Naive B cell (primary cell): Measurements from ENCODE around the gene ZAR1. TPM values are rescaled to one million over a fixed set of nuclear protein-coding genes. Genes with fewer than 3 reads are reported as not detected.

Source experiments
- ATAC-seq, 2 donors: fragments of 150-1000 bp; cut with Tn5 transposase; 2 replicates each; pipeline ENCODE4 v1.10.0; 2021; ENCODE audit warnings: low read depth in 2 of 2, mild to moderate bottlenecking in 2 of 2, moderate library complexity in 2 of 2
- DNase-seq: peaks from one replicate; pipeline ENCODE4 v3.0.0; 2022
- H3K27ac Mint-ChIP-seq, 6 donors: one replicate each; pipeline ENCODE4 v1.8.0; 2020 to 2022; ENCODE audit warnings: mild to moderate bottlenecking in 6 of 6, mixed read lengths in 6 of 6, moderate library complexity in 5 of 6, inconsistent platforms in 2 of 6
- H3K27me3 Mint-ChIP-seq, 3 donors: one replicate each; pipeline ENCODE4 v1.8.0; 2021 to 2022; ENCODE audit warnings: mixed read lengths in 3 of 3, mild to moderate bottlenecking in 1 of 3
- H3K36me3 Mint-ChIP-seq, 2 donors: one replicate each; pipeline ENCODE4 v1.8.0; 2020 to 2022; ENCODE audit warnings: mixed read lengths in 2 of 2, inconsistent platforms in 1 of 2, mild to moderate bottlenecking in 1 of 2
- H3K4me1 Mint-ChIP-seq, 3 donors: one replicate each; pipeline ENCODE4 v1.8.0; 2020 to 2022; ENCODE audit warnings: mixed read lengths in 3 of 3, inconsistent platforms in 1 of 3, mild to moderate bottlenecking in 1 of 3, moderate library complexity in 1 of 3
- H3K4me3 Mint-ChIP-seq, 8 donors: one replicate each; pipeline ENCODE4 v1.8.0; 2020 to 2022; ENCODE audit warnings: mild to moderate bottlenecking in 8 of 8, mixed read lengths in 8 of 8, moderate library complexity in 8 of 8, inconsistent platforms in 2 of 8
- H3K9me3 Mint-ChIP-seq, 7 donors: one replicate each; pipeline ENCODE4 v1.8.0; 2020 to 2022; ENCODE audit warnings: mixed read lengths in 7 of 7, mild to moderate bottlenecking in 5 of 7, inconsistent platforms in 2 of 7, moderate library complexity in 1 of 7
- polyA plus RNA-seq, 6 donors: library from polyadenylated mRNA; unstranded; fragments of 300-500 nt; fragmentation: Illumina TruSeq; gene quantifications; one replicate each; pipeline ENCODE4 v1.2.3, GENCODE V29; 2021; ENCODE audit warnings: low read depth in 6 of 6

The ZAR1 gene
- polyA plus RNA-seq, 6 donors from 2014 or later: not detected

DNA sequence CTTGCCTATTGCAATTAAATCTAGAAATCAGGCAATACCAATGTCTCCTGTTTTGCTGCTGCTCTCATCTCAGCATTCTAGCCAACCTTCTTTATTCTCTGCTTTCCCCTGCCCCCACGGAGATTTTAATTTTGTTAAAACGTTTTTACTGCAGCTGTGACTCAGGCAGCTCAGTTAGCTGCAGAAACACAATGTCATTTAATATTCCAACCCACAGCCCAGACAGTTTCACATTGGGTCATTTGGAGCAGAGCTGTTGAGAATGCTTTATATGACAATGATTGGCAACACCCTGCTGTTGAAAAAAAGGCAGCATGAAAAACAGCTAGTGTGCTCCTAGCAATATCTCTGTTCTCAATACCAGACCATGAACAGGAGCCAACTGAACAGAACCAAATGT, 19.5 kb upstream of the ZAR1 start:
- H3K4me1 Mint-ChIP-seq: peaks cover 0 to 5% (median 3%) of the 10 kb centered on the region in 3 donors
- no peaks in the 10 kb centered on the region for H3K36me3 Mint-ChIP-seq
- no peak overlapping the region for H3K27ac Mint-ChIP-seq
- DNase-seq (no peak), ATAC-seq (no peak)
- no peaks in the 10 kb centered on the region for H3K9me3 Mint-ChIP-seq
- H3K27me3 Mint-ChIP-seq: peaks cover 0 to 19% (median 18%) of the 10 kb centered on the region in 3 donors
- H3K4me3 Mint-ChIP-seq: no peak overlapping the region

DNA sequence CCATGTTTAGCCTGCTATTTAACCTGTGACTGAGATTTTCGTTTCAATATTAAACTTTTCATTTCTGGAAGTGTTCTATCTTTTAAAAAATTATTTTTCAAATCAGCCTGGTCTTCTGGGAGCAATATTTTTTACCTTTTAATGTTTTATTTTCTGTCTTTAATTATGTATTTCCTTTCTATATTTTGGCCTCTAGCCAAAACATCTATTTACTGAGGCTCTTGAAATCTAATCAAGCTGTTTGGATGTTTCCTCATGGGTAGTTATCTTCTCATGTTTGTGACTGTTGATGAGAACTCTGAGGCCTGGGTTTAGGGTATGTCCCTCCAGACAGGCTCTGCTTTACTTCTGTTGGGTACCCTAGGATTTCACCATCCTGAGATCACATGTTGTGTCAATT, 17.3 kb upstream of the ZAR1 start:
- H3K4me3 Mint-ChIP-seq: no peak overlapping the region
- no peak for ATAC-seq
- H3K27me3 Mint-ChIP-seq: peaks cover 3 to 27% (median 18%) of the 10 kb centered on the region in 3 donors
- no peaks in the 10 kb centered on the region for H3K9me3 Mint-ChIP-seq
- no peak for DNase-seq
- no peaks in the 10 kb centered on the region for H3K4me1 Mint-ChIP-seq
- H3K27ac Mint-ChIP-seq: no peak overlapping the region
- H3K36me3 Mint-ChIP-seq: no peaks in the 10 kb centered on the region

DNA sequence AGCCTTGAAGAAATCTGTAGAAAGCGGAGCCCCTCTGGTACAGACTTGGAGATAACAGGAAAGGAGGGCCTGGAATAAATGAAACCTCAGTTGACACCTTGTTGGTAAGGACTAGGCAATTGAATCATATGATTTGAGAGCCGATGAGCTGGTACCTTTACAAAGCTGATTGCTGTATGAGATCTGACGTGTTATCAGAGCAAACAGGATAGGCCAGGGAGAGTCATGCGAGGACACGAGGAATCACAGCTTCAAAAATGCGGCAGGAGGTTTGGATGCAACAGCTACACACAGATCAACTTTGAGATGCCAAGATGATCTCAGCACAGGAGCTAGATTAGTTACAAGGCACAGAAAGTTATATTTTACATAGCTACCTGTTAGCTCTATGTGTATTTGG, 14.3 kb upstream of the ZAR1 start:
- Mint-ChIP-seq H3K9me3 (no peaks in the 10 kb centered on the region), H3K4me3 (no peak overlapping the region), H3K27ac (no peak overlapping the region), H3K36me3 (no peaks in the 10 kb centered on the region), H3K4me1 (no peaks in the 10 kb centered on the region), H3K27me3 (peaks cover 8 to 23% (median 15%) of the 10 kb centered on the region in 3 donors)
- ATAC-seq (no peak), DNase-seq (no peak)

DNA sequence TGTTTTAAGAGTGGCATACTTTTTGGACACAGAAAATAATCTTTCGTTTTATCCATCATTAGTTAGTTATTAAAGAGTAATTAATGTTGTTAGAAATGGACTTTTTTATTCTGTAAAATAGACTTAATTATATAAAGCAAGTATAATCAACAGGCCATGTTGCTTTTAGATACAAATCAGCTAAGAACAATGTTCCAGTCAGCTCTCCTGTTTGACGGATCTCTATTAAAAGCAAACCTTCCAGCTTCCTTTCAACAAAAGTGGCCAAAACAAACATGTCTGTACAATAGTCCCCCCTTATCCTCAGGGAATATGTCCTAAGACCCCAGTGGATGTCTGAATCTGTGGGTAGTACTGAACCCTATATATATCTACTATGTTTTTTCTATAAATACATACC, 11.8 kb upstream of the ZAR1 start:
- Mint-ChIP-seq H3K4me1 (peaks cover 0 to 7% (median 0%) of the 10 kb centered on the region in 3 donors), H3K27ac (no peak overlapping the region), H3K27me3 (peaks cover 28 to 42% (median 28%) of the 10 kb centered on the region in 3 donors), H3K4me3 (no peak overlapping the region), H3K36me3 (no peaks in the 10 kb centered on the region), H3K9me3 (peaks cover 0 to 6% (median 0%) of the 10 kb centered on the region in 7 donors)
- DNase-seq (no peak), ATAC-seq (no peak)

DNA sequence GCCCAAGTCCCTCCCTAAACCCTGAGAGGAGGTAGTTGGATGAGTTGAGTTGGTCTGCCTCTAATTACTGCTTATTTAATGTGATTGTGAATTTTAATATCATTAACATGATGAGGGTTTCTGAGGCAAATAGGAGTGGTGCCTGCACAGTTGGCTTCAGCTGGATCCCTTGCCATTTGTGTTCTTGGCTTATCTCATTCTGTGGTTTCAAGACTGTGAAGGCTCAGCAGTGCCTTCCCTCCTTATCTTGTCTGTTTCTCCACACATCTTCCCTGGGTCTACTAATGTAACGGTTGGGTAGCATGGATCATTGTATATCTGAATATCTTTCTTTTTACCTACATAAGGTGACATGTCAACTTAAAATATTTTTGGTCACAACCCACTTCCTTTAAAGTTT, 8.5 kb upstream of the ZAR1 start:
- H3K27me3 Mint-ChIP-seq: peaks cover 46 to 59% (median 48%) of the 10 kb centered on the region in 3 donors
- no peak overlapping the region for H3K27ac Mint-ChIP-seq
- H3K9me3 Mint-ChIP-seq: peaks cover 0 to 6% (median 0%) of the 10 kb centered on the region in 7 donors
- no peak for ATAC-seq
- H3K36me3 Mint-ChIP-seq: no peaks in the 10 kb centered on the region
- H3K4me3 Mint-ChIP-seq: no peak overlapping the region
- peaks cover 10 to 21% (median 15%) of the 10 kb centered on the region in 3 donors for H3K4me1 Mint-ChIP-seq
- no peak for DNase-seq

DNA sequence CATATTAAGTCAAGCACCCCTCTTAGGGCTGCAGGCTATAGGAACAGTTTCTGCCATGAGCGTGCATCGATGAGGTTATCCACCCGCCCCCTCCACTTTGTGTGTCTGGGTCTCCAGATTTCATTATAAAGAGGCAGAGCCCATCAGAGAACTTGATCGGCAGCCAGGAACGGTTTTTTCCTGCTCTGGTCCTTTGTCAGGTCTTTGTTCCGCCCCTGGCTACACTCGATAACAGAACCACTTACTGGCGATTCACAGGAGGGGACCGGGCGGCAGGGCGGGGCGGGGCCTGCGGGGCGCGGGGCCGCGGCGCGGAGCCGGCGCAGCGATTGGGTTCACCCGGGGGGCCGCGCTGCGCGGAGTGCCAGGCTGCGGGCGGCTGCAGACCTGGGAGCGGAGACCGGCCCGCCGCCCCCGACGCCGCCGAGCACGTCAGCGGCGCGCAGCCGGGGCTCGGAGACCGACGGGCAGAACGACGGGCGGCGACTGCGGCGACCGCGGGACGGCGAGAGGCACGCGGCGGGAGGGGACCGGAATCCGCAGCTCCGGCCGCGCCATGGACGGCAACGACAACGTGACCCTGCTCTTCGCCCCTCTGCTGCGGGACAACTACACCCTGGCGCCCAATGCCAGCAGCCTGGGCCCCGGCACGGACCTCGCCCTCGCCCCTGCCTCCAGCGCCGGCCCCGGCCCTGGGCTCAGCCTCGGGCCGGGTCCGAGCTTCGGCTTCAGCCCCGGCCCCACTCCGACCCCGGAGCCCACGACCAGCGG, 6.9 kb upstream of the ZAR1 start, which contains the start of gene SLC10A4:
Gene SLC10A4, plus strand, starts transcription at position 338 of the 771 bp plus-strand sequence. Its CDS starts 219 bp downstream, at position 557.
- Mint-ChIP-seq H3K36me3 (no peaks in the 10 kb centered on the region), H3K27me3 (peaks cover 55 to 59% (median 57%) of the 10 kb centered on the region in 3 donors), H3K4me3 (peak within 1 kb of the TSS; percentile 67 to 89 (median 82)), H3K27ac (peak within 1 kb of the TSS in 1 of 6 donors; percentile 68), H3K4me1 (peaks cover 10 to 21% (median 15%) of the 10 kb centered on the region in 3 donors), H3K9me3 (peaks cover 0 to 6% (median 0%) of the 10 kb centered on the region in 7 donors)
- DNase-seq (no peak), ATAC-seq (peak; percentile 66 to 71)

DNA sequence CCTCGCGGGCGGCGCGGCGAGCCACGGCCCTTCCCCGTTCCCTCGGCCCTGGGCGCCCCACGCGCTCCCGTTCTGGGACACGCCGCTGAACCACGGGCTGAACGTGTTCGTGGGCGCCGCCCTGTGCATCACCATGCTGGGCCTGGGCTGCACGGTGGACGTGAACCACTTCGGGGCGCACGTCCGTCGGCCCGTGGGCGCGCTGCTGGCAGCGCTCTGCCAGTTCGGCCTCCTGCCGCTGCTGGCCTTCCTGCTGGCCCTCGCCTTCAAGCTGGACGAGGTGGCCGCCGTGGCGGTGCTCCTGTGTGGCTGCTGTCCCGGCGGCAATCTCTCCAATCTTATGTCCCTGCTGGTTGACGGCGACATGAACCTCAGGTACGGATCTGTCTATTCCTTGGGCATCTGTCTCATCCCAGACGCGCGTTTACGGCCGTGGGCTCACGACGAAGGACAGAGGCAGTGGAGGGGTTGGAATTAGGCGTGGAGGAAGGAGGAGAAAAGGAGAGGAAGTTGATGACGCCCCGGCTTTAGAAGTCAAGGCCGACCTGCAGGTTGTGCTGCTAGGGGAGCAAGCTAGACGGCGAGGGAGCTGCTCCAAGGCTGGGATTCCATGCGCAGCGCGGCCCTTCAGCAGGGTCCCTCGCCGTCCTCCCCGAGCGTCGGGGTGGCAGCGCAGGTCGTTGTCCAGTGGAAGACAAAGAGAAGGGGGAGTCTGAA, 6.1 kb upstream of the ZAR1 start:
- peaks cover 0 to 6% (median 0%) of the 10 kb centered on the region in 7 donors for H3K9me3 Mint-ChIP-seq
- H3K4me1 Mint-ChIP-seq: peaks cover 10 to 21% (median 15%) of the 10 kb centered on the region in 3 donors
- DNase-seq: no peak
- no peaks in the 10 kb centered on the region for H3K36me3 Mint-ChIP-seq
- peak; percentile 50 to 54 for ATAC-seq
- peak overlapping the region; percentile 44 to 87 (median 82) for H3K4me3 Mint-ChIP-seq
- peak overlapping the region in 1 of 6 donors; percentile 68 for H3K27ac Mint-ChIP-seq
- peaks cover 59 to 66% (median 60%) of the 10 kb centered on the region in 3 donors for H3K27me3 Mint-ChIP-seq

DNA sequence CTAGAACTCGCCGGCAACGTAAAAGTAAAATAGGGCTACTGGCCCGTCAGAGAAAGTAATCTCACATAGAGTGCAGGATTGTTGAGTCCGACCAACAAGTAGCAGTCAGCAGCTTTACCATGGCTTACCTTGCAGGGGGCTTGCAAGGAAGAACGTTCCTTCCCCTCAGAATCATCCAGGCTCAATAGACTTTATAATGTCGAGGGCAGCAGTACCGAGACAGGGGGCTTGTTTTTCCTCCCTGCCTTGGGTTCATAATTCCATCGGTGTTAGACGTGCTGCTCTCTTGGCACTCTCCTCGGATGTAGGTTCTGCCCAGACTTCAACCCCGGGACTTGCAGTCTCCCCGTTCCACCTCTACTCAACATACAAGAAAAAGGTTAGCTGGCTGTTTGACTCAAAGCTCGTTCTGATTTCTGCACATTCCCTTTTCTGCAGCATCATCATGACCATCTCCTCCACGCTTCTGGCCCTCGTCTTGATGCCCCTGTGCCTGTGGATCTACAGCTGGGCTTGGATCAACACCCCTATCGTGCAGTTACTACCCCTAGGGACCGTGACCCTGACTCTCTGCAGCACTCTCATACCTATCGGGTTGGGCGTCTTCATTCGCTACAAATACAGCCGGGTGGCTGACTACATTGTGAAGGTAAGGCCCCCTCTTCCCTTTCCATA, 5.4 kb upstream of the ZAR1 start:
- Mint-ChIP-seq H3K4me3 (peak overlapping the region; percentile 44 to 87 (median 82)), H3K27ac (peak overlapping the region in 2 of 6 donors; percentile 18 to 68), H3K9me3 (peaks cover 0 to 6% (median 0%) of the 10 kb centered on the region in 7 donors), H3K36me3 (no peaks in the 10 kb centered on the region), H3K4me1 (peaks cover 10 to 23% (median 15%) of the 10 kb centered on the region in 3 donors), H3K27me3 (peaks cover 60 to 66% (median 65%) of the 10 kb centered on the region in 3 donors)
- DNase-seq (no peak), ATAC-seq (no peak)

DNA sequence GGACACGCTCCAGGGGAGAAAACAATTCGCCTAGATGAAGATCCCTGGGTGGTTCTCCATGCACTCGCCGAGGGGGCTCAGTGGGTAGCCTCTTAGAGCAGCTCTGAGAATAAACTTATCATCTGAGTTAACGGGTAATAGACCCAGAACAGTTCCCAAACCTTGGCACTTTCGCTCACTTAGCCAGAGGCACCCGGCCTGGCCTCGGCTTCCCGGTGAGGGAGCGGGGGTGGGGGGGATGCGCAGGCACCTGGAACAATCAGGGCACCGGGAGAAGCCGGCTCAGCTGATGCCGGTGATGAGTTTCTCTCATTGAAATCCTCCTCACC, 405 bp upstream of the ZAR1 start:
- peaks cover 7 to 11% (median 8%) of the 10 kb centered on the region in 3 donors for H3K4me1 Mint-ChIP-seq
- peak overlapping the region in 7 of 8 donors; percentile 68 to 84 (median 80) for H3K4me3 Mint-ChIP-seq
- DNase-seq (no peak), ATAC-seq (no peak)
- peaks cover 0 to 2% (median 0%) of the 10 kb centered on the region in 7 donors for H3K9me3 Mint-ChIP-seq
- H3K36me3 Mint-ChIP-seq: no peaks in the 10 kb centered on the region
- H3K27ac Mint-ChIP-seq: no peak overlapping the region
- peaks cover 34 to 45% (median 41%) of the 10 kb centered on the region in 3 donors for H3K27me3 Mint-ChIP-seq

DNA sequence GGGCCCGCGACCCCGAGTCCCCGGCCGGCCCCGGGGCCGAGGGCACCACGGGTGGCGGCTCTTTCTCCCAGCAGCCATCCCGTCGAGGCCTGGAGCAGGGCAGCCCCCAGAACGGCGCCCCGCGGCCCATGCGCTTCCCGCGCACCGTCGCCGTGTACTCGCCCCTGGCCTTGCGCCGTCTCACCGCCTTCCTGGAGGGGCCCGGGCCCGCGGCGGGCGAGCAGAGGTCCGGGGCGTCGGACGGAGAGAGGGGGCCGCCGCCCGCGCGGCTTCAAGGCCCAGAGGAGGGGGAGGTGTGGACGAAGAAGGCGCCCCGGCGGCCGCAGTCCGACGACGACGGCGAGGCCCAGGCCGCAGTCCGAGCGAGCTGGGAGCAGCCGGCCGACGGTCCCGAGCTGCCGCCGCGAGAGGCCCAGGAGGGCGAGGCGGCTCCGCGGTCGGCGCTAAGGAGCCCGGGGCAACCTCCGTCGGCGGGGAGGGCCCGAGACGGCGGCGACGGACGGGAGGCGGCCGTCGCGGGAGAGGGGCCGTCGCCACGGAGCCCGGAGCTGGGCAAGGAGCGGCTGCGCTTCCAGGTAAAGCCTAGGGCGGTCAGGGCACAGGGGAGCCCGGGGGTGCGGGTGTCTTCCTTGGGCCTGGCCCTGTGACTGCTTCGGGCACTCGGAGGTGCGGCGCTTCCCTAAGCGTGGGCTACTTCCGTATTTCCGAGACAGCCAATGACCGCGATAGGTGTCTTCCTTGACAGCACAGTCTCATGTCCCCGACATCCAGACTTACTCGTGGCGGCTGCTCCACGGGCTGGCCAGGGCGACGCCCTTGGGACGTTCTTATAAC, 845 bp downstream of the ZAR1 start:
- peak; percentile 65 to 75 for ATAC-seq
- peaks cover 24 to 39% (median 31%) of the 10 kb centered on the region in 3 donors for H3K27me3 Mint-ChIP-seq
- DNase-seq: no peak
- peak overlapping the region in 4 of 8 donors; percentile 21 to 59 (median 50) for H3K4me3 Mint-ChIP-seq
- H3K4me1 Mint-ChIP-seq: peaks cover 4% of the 10 kb centered on the region in 3 donors
- H3K9me3 Mint-ChIP-seq: peaks cover 0 to 2% (median 0%) of the 10 kb centered on the region in 7 donors
- no peaks in the 10 kb centered on the region for H3K36me3 Mint-ChIP-seq
- H3K27ac Mint-ChIP-seq: no peak overlapping the region

DNA sequence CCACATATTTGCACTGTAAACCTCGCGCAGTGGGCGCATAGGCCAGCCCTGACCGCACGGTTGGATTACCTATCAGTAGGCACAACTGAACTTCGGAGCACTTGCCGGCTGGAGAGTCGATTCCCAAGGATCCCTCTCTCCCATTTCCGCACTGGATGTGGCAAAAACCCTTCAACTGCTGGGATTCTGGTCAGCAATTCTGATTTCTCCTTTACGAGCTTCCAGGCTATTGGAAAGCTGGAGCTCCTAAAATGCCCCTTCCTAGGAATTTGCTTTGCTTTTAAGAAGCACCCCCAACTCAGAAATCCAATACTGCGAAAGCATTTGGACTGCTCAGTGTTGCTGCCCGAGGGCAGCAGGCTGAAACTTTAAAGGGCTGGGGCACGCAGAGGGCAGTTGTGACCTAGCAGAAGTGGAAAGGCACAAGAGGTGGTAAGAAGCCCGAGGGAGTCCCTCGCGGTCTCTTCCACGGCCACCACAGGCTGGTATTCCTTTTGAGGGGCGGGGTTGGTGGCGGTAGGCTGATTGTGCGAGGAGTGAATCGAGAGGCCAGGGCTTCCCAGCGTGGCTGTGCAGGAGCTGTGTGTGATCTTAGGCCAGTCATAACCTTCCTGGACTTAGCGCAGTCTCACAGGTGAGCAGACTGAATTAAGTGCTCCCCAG, 1.6 kb downstream of the ZAR1 start:
- ATAC-seq: no peak
- peaks cover 0 to 2% (median 0%) of the 10 kb centered on the region in 7 donors for H3K9me3 Mint-ChIP-seq

More for the DNA sequence above, 1.6 kb downstream of the ZAR1 start:
- H3K4me3 Mint-ChIP-seq: peak overlapping the region in 4 of 8 donors; percentile 21 to 59 (median 50)
- no peak for DNase-seq
- H3K4me1 Mint-ChIP-seq: peaks cover 4% of the 10 kb centered on the region in 3 donors
- peak overlapping the region in 1 of 6 donors; percentile 62 for H3K27ac Mint-ChIP-seq
- H3K27me3 Mint-ChIP-seq: peaks cover 23 to 39% (median 31%) of the 10 kb centered on the region in 3 donors
- H3K36me3 Mint-ChIP-seq: no peaks in the 10 kb centered on the region
